NOMO-1 treated with DMSO at 0.1 percent for 48 hours (cell line): ENCODE data around the gene CSF3R.
"Not testable (repeated sequence)": the region's sequence is repeated elsewhere in the genome, so short reads cannot be mapped to it uniquely, and the experiment has no call there.

Experiments
- DNase-seq: peaks from one replicate; lab custom pipeline; 2025; ENCODE audit not compliant: unreplicated experiment; lab: John Stamatoyannopoulos, UW

Gene CSF3R

GRCh38 chr1:36484099-36484498, 1.4 kb upstream of the CSF3R start:
- no peak for DNase-seq

- peak; percentile 6 for DNase-seq
Observed at GRCh38 chr1:36481771-36482723, 666 bp downstream of the CSF3R start.

GRCh38 chr1:36481091-36481490, 1.6 kb downstream of the CSF3R start:
- DNase-seq, result no peak

GRCh38 chr1:36480161-36480560, 2.6 kb downstream of the CSF3R start:
- no peak for DNase-seq

GRCh38 chr1:36479505-36480051, 3.1 kb downstream of the CSF3R start:
- no peak for DNase-seq

- not testable (repeated sequence) for DNase-seq
Observed at GRCh38 chr1:36477615-36478014, 5.1 kb downstream of the CSF3R start.

- DNase-seq, result no peak
Observed at GRCh38 chr1:36476945-36477344, 5.8 kb downstream of the CSF3R start.

- no peak for DNase-seq
Observed at GRCh38 chr1:36475910-36476604, 6.7 kb downstream of the CSF3R start.

GRCh38 chr1:36475341-36475740, 7.4 kb downstream of the CSF3R start:
- DNase-seq, result no peak

- DNase-seq, result no peak
Observed at GRCh38 chr1:36472656-36473055, 10.1 kb downstream of the CSF3R start.

GRCh38 chr1:36471830-36472641, 10.7 kb downstream of the CSF3R start:
- DNase-seq, result no peak

GRCh38 chr1:36469163-36469562, 13.6 kb downstream of the CSF3R start:
- DNase-seq, result no peak

- no peak for DNase-seq
Observed at GRCh38 chr1:36467700-36468455, 14.8 kb downstream of the CSF3R start.

- no peak for DNase-seq
Observed at GRCh38 chr1:36467027-36467410, 15.7 kb downstream of the CSF3R start.

- DNase-seq, result no peak
Observed at GRCh38 chr1:36466370-36467026, 16.2 kb downstream of the CSF3R start.

GRCh38 chr1:36465731-36466369, 16.9 kb downstream of the CSF3R start:
- DNase-seq, result no peak

GRCh38 chr1:36464605-36465393, 17.9 kb downstream of the CSF3R start:
- no peak for DNase-seq

GRCh38 chr1:36463803-36464604, 18.7 kb downstream of the CSF3R start, which contains the start of gene MRPS15:
TSS of gene MRPS15 (minus strand) at chr1:36464384. CDS start at chr1:36464275, 109 bp downstream.
- DNase-seq, result peak; percentile 95
